Stomach smooth muscle (tissue), 2 donors: ENCODE results near the gene HRK.

Experiments
- H3K27ac ChIP-seq: one replicate; pipeline ENCODE4 v1.7.0; 2013; ENCODE audit warnings: mild to moderate bottlenecking, low read length, inconsistent platforms
- H3K27me3 ChIP-seq, 2 donors: one replicate each; pipeline ENCODE4 v1.7.0; 2013; ENCODE audit warnings: low read length in 2 of 2; ENCODE audit not compliant: insufficient read depth in 2 of 2, control insufficient read depth in 1 of 2
- H3K36me3 ChIP-seq, 2 donors: one replicate each; pipeline ENCODE4 v1.7.0; 2013; ENCODE audit warnings: low read length in 2 of 2; ENCODE audit not compliant: control insufficient read depth in 2 of 2, insufficient read depth in 2 of 2
- H3K4me1 ChIP-seq: one replicate; pipeline ENCODE4 v1.7.0; 2013; ENCODE audit warnings: low read length; ENCODE audit not compliant: control insufficient read depth, insufficient read depth
- H3K4me3 ChIP-seq, 2 donors: one replicate each; pipeline ENCODE4 v1.7.0; 2013; ENCODE audit warnings: low read length in 2 of 2
- H3K9ac ChIP-seq, 2 donors: one replicate each; pipeline ENCODE4 v1.7.0; 2013; ENCODE audit warnings: low read length in 2 of 2, mild to moderate bottlenecking in 1 of 2
- H3K9me3 ChIP-seq, 2 donors: one replicate each; pipeline ENCODE4 v1.7.0; 2013; ENCODE audit warnings: low read length in 2 of 2; ENCODE audit not compliant: control insufficient read depth in 2 of 2
- donor health status: healthy.
- donor health status: Pancreatic carcinoma.

HRK gene

DNA sequence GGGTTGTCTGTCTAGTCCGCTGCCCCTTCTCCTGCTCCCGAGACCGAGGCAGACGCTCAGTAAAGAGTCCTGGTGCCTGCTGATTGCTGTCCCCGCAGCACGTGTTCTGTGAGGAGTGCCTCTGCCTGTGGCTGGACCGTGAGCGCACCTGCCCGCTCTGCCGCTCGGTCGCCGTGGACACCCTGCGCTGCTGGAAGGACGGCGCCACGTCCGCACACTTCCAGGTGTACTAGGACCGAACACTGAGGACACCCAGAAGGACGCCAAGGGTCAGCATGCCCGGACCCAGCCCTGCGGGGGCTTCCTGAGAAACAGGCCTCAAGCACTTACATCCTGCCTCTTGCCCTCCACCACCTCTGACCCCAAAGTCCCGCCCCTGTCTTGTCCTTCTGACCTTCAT lies 32.0 kb downstream of the HRK start:
- Histone ChIP-seq H3K27me3 (no peaks in the 10 kb centered on the region), H3K27ac (no peak overlapping the region), H3K9me3 (no peaks in the 10 kb centered on the region), H3K9ac (no peak overlapping the region), H3K4me1 (no peaks in the 10 kb centered on the region), H3K4me3 (no peak overlapping the region), H3K36me3 (no peaks in the 10 kb centered on the region)

- no peaks in the 10 kb centered on the region for H3K9me3 ChIP-seq
- no peak overlapping the region for H3K4me3 ChIP-seq
- no peak overlapping the region for H3K9ac ChIP-seq
- H3K27ac ChIP-seq = no peak overlapping the region
- H3K4me1 ChIP-seq = no peaks in the 10 kb centered on the region
- H3K36me3 ChIP-seq = no peaks in the 10 kb centered on the region
- no peaks in the 10 kb centered on the region for H3K27me3 ChIP-seq
Measured at GRCh38 chr12:116843085-116843484, 38.2 kb downstream of the HRK start.

DNA sequence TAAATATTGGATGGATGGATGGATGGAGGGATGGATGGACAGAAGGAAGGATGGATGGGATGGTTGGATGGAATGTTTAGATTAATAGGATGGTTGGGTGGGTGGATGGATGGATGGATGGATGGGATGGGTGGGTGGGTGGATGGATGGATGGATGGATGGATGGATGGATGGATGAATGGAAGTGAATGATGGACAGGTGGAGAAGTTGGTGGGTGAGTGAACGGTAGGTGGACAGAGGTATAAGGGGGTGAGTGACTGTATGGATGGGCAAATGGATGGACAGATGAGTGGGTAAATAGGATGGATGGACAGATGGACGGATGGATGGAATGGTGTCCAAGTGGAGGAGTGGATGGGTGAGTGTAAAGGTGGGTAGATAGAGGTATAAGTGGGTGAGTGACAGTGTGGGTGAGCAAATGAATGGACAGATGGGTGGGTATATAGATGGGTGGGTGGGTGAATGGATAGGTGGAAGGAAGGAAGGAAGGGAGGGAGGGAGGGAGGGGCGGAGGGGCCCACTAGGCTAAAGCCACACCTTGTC lies 41.9 kb downstream of the HRK start:
- Histone ChIP-seq H3K27ac (no peak overlapping the region), H3K9ac (no peak overlapping the region), H3K4me3 (no peak overlapping the region), H3K9me3 (no peaks in the 10 kb centered on the region), H3K36me3 (no peaks in the 10 kb centered on the region), H3K4me1 (no peaks in the 10 kb centered on the region), H3K27me3 (no peaks in the 10 kb centered on the region)

GRCh38 chr12:116838365-116838764 lies 42.9 kb downstream of the HRK start:
- H3K36me3 ChIP-seq = no peaks in the 10 kb centered on the region
- H3K9ac ChIP-seq = no peak overlapping the region
- no peaks in the 10 kb centered on the region for H3K9me3 ChIP-seq
- H3K4me3 ChIP-seq = no peak overlapping the region
- no peaks in the 10 kb centered on the region for H3K27me3 ChIP-seq
- no peaks in the 10 kb centered on the region for H3K4me1 ChIP-seq
- no peak overlapping the region for H3K27ac ChIP-seq

DNA sequence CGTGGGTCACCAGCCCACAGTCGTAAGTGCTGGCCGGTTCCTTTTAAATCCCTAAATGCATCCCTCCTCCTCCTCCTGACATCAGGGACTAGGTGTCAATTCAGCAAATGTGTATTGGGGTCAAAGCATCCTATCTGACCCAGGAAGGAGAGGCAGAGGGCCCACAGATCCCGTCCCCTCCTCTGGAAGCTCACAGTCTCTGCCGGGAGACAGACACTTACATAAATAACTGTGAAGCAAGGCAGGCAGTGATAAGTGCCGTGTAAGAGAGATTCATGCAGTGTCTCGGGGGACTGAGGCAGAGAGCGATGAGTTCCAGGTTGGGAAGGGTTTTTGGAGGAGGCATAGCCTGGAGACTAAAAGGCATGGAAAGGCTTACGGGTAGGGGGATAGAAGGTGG lies 44.1 kb downstream of the HRK start:
- Histone ChIP-seq H3K9ac (no peak overlapping the region), H3K36me3 (no peaks in the 10 kb centered on the region), H3K27ac (no peak overlapping the region), H3K4me3 (no peak overlapping the region), H3K27me3 (no peaks in the 10 kb centered on the region), H3K4me1 (no peaks in the 10 kb centered on the region), H3K9me3 (no peaks in the 10 kb centered on the region)

DNA sequence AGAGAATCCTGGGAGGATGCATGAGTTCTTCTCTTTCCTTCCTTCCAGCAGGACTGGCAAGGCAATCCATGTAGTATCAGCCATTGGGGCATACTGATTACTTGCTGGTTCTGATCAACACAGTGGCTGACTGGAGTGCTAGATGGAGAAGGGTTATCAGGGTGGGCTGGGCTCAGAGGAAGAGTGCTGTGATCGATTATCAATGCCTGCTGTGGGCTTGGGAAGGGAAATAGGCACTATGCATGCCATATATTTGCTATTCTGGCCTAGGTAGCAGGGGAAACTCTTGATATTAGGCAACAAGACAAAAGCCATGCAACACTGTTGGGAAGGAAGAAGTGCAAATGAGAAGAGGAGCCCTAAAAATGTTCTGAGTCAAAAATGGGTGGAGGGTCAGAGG lies 45.8 kb downstream of the HRK start:
- Histone ChIP-seq H3K4me1 (no peaks in the 10 kb centered on the region), H3K27me3 (no peaks in the 10 kb centered on the region), H3K9me3 (no peaks in the 10 kb centered on the region), H3K9ac (no peak overlapping the region), H3K4me3 (no peak overlapping the region), H3K27ac (no peak overlapping the region), H3K36me3 (no peaks in the 10 kb centered on the region)

GRCh38 chr12:116833474-116833873 lies 47.8 kb downstream of the HRK start:
- H3K27ac ChIP-seq = no peak overlapping the region
- no peak overlapping the region for H3K4me3 ChIP-seq
- no peaks in the 10 kb centered on the region for H3K4me1 ChIP-seq
- H3K27me3 ChIP-seq = no peaks in the 10 kb centered on the region
- no peak overlapping the region for H3K9ac ChIP-seq
- no peaks in the 10 kb centered on the region for H3K9me3 ChIP-seq
- H3K36me3 ChIP-seq = no peaks in the 10 kb centered on the region

- H3K9me3 ChIP-seq = no peaks in the 10 kb centered on the region
- no peaks in the 10 kb centered on the region for H3K36me3 ChIP-seq
- H3K27ac ChIP-seq = no peak overlapping the region
- H3K9ac ChIP-seq = no peak overlapping the region
- H3K27me3 ChIP-seq = no peaks in the 10 kb centered on the region
- no peak overlapping the region for H3K4me3 ChIP-seq
- H3K4me1 ChIP-seq = no peaks in the 10 kb centered on the region
Measured at GRCh38 chr12:116832353-116832752, 48.9 kb downstream of the HRK start.

GRCh38 chr12:116827432-116827831 lies 53.8 kb downstream of the HRK start:
- no peak overlapping the region for H3K4me3 ChIP-seq
- no peaks in the 10 kb centered on the region for H3K36me3 ChIP-seq
- H3K9ac ChIP-seq = no peak overlapping the region
- H3K27me3 ChIP-seq = no peaks in the 10 kb centered on the region
- peaks cover 3 to 4% of the 10 kb centered on the region in 2 donors for H3K9me3 ChIP-seq
- H3K27ac ChIP-seq = no peak overlapping the region
- H3K4me1 ChIP-seq = no peaks in the 10 kb centered on the region

GRCh38 chr12:116821291-116821690 lies 60.0 kb downstream of the HRK start:
- H3K27me3 ChIP-seq = no peaks in the 10 kb centered on the region
- H3K36me3 ChIP-seq = no peaks in the 10 kb centered on the region
- peaks cover 3 to 6% of the 10 kb centered on the region in 2 donors for H3K9me3 ChIP-seq
- H3K4me3 ChIP-seq = no peak overlapping the region
- no peak overlapping the region for H3K9ac ChIP-seq
- peaks cover 9% of the 10 kb centered on the region for H3K4me1 ChIP-seq
- no peak overlapping the region for H3K27ac ChIP-seq

- peaks cover 3 to 6% of the 10 kb centered on the region in 2 donors for H3K9me3 ChIP-seq
- H3K27ac ChIP-seq = no peak overlapping the region
- H3K4me1 ChIP-seq = peaks cover 9% of the 10 kb centered on the region
- H3K4me3 ChIP-seq = peak overlapping the region in 1 of 2 donors; percentile 8
- H3K27me3 ChIP-seq = no peaks in the 10 kb centered on the region
- no peaks in the 10 kb centered on the region for H3K36me3 ChIP-seq
- no peak overlapping the region for H3K9ac ChIP-seq
Measured at GRCh38 chr12:116820064-116820656, 61.1 kb downstream of the HRK start.
